GM18868 (cell line): ENCODE results near the gene SHROOM4.

ENCODE experiments used
- ATAC-seq: cut with Tn5 transposase; IDR thresholded peaks from one replicate; pipeline ENCODE4 v1.9.1; 2021; ENCODE audit warnings: mild to moderate bottlenecking, moderate library complexity; ENCODE audit not compliant: unreplicated experiment

Gene SHROOM4, protein sequence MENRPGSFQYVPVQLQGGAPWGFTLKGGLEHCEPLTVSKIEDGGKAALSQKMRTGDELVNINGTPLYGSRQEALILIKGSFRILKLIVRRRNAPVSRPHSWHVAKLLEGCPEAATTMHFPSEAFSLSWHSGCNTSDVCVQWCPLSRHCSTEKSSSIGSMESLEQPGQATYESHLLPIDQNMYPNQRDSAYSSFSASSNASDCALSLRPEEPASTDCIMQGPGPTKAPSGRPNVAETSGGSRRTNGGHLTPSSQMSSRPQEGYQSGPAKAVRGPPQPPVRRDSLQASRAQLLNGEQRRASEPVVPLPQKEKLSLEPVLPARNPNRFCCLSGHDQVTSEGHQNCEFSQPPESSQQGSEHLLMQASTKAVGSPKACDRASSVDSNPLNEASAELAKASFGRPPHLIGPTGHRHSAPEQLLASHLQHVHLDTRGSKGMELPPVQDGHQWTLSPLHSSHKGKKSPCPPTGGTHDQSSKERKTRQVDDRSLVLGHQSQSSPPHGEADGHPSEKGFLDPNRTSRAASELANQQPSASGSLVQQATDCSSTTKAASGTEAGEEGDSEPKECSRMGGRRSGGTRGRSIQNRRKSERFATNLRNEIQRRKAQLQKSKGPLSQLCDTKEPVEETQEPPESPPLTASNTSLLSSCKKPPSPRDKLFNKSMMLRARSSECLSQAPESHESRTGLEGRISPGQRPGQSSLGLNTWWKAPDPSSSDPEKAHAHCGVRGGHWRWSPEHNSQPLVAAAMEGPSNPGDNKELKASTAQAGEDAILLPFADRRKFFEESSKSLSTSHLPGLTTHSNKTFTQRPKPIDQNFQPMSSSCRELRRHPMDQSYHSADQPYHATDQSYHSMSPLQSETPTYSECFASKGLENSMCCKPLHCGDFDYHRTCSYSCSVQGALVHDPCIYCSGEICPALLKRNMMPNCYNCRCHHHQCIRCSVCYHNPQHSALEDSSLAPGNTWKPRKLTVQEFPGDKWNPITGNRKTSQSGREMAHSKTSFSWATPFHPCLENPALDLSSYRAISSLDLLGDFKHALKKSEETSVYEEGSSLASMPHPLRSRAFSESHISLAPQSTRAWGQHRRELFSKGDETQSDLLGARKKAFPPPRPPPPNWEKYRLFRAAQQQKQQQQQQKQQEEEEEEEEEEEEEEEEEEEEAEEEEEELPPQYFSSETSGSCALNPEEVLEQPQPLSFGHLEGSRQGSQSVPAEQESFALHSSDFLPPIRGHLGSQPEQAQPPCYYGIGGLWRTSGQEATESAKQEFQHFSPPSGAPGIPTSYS (N-terminal part only)

DNA sequence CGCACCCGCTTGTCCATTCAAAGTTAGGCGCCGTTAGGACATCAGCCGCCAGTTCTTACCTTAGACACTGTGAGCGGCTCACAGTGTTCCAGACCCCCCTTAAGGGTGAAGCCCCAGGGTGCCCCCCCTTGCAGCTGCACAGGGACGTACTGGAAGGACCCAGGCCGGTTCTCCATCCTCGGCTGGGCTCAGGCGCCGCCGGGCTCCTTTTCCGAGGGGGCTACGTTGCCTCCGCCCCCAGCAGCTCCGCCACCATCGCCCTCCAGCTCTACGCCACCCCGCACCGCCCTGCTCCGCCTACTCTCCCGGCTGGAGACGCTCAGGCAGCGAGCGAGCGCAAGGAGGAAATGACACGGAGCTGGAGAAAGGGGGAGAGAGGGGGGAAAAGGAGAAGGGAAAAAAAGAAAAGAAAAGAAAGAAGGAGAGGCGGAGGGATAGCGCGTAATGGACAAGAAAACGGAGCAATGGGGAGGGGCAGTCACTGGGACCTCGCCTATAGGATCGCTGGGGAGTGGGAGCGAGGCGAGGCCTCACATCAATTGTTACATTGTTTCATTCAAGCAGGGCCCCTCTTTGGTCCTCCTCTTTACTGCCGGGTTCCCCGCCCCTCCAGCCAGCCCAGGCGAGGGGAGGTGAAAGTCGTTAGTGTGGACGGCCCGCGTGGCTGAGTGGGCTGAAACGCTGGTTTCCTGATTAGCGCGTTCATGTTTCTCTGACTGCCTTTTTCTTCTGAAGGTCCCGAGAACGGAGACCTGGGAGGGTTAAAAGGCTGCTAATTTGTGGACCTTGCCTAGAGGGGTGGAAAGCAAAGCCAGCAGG, at the start of gene SHROOM4:
SHROOM4 (minus strand) TSS at position 352 of the 819 bp plus-strand sequence; CDS start at position 176, 176 bp downstream.
- no peak for ATAC-seq

DNA sequence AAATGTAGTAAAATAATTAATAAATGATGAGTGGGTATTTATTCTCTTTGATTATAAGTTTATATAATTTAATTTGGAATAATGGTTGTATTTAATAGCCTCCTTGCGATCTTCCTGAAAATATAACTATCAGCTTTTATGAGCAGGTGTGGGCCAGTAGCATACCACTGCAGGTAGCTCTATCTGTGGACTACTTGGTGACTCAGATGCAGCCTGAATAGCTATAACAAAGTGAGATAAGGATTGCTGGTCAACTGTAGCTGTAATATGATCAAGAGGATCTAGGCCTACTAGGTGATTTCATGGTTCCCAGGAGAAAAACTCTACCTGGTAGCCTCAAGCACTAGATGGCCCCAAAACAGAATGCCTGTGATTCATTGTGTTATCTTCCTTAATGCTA, 49.5 kb upstream of the SHROOM4 start:
- ATAC-seq = no peak

DNA sequence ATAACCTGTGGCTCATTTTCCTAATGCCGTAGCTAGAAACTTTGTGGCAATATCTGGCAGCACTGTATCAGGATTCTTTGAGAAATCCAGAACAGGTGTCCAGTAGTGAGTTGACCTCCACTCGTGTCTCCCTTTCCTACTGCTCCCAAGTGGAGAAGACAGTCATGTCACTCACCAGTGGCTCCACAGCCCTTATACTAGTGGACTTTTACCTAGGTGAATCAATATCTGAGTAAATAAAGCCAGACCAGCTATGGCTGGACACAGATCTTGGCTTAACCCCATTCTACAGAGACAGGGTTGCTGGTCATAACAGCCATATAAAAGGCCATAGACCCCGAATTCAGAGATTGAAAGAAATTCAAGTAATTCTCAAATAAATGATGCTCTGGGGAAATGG, 46.5 kb upstream of the SHROOM4 start:
- ATAC-seq = no peak

DNA sequence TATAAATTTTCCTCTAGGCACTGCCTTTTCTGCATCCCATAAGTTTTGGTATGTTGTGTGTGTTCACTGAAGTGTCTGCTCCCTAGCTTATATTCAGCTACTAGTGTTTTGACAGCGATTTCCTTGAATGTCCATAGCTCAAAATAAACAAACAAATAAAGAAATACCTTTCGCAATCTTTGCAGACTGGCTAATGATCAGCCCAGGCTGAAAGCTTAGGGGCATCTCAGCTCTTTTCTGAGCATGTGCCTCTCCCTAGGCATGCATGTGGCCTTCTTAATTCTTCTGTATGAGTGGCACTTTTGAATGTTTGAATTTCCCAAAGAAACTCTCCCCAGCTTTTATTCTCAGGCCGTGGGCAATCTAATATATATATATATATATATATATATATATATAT, 44.6 kb upstream of the SHROOM4 start:
- ATAC-seq = no peak

DNA sequence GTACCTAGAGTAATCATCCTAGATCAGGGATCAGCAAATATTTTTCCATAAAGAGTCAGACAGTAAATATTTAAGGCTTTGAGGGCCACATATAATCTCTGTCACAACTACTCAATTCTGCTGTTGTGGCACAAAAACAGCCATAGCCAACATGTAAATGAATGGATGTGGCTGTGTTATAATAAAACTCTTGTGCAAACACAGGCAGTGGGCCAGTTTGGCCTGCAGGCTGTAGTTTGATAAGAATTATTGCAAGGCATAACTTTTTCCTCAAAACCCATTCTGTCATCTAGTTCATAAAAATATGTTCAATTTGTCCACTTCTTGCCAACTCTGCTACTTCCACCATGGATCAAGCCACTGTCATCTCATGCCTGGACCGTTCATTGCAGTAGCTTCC, 39.4 kb upstream of the SHROOM4 start:
- no peak for ATAC-seq

DNA sequence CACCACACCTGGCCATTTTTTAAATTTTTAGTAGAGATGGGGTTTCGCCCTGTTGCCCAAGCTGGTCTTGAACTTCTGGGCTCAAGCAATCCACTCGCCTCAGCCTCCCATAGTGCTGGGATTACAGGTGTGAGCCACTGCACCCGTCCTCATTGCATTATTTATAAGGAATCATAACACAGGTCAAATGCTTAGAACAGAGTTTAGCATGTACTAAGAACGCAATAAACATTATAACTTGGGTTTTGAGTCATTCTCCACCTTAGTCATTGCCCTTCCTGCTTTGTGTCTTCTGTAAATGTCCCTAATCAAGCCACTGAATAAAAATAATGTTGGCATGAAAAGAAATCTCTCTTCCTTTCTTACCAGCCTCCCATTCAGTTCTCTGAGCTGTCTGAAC, 38.5 kb upstream of the SHROOM4 start:
- ATAC-seq = no peak

DNA sequence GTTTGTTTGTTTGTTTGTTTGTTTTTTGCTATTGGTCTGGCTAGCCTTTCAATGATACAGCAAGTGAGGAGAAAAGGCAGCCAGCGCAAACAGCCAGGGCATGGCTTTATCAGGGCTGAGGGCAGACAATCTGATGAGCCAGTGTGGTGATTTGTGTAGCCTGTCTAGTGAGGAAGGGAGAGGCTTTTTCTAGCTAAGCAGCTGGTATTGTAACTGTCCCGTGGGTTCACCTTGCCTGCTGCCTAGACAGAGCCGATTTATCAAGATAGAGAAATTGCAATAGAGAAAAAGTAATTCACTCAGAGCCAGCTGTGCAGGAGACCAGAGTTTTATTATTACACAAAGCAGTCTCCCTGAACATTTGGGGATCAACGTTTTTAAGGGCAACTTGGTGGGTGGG, 28.2 kb upstream of the SHROOM4 start:
- no peak for ATAC-seq

DNA sequence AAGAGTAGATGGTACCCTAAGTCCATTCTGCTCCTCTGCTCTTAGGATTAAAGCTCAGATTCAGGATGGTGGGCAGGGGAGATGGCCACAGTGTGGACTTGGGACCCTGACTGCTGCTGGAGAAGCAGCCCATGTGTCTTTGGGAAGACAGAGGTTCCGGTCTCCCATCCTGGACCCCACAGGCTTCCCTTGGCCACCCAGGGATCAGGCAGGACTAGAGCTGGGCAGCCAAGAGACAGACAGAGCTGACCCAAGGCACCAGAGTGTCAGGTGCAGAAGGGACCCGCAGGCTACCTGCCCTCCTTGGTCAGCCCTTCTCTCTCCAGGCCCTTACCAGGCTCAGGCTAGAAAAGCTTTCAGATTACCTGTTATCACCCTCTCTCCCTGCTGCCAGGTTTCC, 25.7 kb upstream of the SHROOM4 start:
- no peak for ATAC-seq

DNA sequence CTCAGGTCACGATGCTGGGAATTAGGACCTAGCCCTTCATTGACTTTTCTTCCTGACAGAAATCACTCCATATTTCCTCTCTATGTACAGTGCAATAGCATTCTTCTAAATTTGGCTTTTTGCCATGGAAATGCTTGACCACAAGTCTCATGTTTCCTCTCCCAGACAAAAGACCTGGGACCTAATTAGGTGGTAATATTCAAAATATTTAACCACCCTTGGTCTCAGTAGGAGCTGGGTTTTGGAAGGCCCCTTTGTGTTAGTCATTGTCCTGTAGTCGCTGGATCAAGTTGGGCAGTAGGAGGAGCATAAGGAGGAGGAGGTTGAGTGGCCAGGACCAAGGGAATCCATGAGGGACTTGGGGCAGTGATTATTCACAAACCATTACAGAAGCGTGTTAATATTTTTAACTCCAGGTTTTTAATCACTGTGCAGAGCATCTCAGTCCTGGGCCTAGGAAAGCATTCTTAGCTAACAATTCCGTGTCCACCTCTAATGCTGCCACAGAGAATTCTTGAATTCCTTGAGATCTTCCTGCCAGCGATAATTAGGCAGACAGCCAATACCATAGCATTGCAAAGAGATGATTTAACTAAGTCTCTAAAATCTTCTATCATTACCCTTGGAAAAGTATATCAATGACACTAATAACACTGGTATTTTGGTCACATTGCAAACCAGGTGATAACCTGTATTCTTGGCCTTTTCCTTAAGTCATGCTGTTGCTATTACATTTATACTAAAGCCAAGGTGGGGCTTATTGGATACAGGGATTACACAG, 25.0 kb upstream of the SHROOM4 start:
- no peak for ATAC-seq

DNA sequence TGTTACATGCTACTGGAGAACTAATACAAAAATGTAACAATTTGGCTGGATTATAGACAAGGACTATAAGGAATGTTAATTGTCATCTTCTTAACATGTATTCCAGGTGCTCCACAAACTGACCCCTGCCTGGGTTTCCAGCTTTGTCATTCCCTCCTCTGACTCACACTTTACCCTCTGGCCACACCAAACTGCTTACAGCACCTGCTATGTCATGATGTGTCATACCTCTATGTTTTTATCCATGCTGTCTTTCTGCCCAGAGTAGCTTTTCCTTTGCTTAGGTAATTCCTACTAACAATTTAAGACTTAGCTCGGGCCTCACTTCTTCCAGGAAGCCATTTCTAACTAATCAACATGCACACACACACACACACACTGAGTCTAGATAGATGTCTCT, 14.0 kb upstream of the SHROOM4 start:
- ATAC-seq = no peak

DNA sequence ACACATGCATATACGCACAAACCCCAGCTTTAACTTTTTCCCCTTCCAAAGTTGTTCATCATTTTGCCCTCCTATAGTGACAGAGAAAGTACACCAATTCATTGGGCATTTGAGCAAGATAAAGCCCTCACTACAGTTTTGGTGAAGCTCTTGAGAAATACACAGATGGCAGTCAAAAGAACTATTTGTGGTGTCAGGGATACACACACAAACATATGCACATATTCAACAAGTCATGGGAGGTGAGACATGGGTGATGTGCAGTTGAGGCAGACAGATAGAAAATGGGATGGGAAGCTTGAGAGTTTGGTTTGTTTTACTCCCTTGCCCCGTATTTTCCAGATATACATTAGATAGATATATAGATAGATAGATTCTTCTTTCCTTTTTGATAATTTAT, 11.8 kb upstream of the SHROOM4 start:
- ATAC-seq = no peak

DNA sequence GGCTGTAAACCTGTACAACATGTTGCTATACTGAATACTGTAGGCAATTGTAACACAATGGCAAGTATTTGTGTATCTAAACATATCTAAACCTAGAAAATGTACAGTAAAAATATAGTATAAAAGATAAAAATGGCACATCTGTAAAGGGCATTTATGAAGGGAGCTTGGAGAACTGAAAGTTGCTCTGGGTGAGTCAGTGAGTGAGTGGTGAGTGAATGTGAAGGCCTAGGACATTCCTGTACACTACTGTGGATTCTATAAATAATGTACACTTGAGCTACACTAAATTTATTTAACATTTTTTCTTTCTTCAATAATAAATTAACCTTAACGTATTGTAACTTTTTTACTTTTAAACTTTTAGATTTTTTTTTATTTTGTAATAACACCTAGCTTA, 5.0 kb upstream of the SHROOM4 start:
- no peak for ATAC-seq

DNA sequence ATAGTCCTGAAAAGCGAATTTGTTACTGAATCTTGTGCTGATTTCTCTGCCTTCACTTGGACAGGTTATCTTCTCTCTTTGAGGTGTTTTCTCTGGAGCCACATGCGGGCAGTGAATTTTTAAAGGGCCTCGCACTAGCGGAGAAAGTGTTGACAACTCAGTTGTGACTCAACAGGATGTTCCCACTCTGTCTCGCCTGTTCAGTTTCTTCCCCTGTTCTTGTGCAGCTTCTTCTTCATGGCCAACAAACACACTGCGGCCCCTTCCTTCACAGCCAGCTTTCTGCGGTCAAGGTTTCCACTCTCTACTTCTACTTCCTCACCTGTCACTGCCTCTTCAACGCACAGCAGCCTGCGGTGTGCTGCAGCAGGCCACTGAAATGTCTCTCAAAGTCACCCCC, 1.1 kb upstream of the SHROOM4 start:
- no peak for ATAC-seq

DNA sequence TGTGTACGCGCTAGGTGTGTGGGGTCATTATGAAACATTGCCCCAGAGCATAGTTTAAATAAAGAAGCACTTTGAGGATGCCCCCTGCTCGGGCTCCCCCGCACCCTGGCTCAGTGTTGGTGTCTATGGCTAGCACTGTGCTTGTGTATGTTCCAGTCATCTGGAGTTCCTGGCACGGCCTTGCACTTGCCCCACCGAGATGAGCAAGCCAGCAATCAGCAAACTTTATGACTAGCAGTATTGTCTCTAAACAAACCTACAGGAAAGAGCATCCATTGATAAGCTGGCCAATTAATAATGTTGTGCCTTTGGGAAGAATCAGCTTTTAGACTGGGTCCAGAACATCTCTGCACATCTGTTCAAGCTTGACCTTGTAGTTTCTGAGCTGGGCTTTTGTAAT, 707 bp upstream of the SHROOM4 start:
- no peak for ATAC-seq

DNA sequence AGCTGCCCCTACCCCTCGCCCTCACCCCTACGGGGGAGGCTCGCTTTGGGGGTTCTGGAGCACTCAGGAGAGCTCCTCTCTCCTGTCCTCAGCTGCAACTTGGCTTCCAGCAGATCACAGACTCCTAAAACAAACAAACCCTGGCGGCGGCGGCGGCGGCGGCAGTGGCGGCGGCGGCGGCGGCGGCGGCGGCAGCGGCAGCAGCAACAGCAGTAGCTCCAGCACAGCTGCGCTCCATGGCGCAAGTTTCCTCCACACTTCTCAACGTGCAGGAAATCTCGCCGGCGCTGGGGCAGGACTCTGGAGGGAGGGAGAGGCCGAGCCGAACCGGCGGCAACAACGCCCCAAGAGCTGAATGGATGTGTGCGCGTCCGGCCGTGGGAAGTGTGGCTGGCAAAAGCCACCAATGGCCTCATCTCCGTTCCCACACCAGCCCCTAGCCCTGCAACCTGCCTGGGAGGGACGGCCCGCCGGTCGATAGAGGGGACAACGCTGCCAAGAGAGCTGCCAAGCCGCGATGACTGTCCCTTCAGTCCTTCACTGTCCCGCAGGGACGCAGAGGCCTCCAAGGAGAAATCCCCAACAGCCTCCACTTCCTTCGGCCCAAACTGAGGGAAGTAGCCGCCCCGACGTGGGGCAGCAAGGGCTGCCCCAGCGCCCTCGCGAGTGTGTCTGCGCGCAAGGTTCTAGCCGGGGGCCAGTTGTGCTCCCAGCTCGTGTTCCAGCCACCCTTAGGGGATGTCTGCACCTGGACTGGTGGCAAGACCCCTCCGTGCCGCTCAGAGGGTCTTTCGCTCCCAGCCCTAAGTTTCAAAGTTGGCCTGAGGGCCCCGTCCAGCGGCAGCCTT, 775 bp downstream of the SHROOM4 start:
- ATAC-seq = no peak

DNA sequence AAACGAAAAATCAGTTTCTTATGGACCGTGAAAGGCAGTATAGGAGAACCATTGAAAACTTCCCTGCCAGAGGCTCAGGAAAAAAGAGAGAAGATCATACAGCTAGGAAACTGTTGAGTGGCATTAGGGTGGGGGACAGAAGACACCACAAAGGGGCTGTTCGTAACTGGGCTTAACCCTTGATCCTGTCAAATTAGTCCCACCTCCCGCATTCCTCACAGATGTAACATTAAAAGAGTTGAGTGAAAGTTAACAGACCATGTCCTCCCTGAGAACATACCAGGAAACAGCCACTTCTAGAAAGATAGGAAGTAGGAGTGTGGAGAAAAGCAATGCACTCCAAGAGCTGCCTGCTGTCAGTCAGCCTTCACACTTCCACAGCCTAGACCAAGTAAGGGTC, 8.7 kb downstream of the SHROOM4 start:
- no peak for ATAC-seq

DNA sequence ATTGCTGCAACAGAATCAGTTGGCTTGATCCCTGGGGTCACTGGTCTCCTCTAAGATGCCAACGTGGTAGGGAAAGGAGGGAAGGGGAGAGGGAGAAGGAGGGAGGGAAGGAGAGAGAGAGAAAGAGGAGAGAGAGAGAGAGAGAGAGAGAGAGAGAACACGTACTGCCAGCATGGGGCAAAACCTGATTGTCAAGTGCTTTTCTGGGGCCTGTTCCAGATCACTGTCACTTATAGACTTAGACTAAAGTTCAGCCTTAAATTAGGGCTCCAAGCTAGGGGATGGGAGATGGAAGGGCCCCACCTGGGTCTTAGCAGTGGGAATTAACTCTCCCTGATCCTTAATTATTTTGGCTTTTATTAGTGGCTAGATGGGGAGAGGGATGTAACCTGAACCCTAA, 12.9 kb downstream of the SHROOM4 start:
- no peak for ATAC-seq

DNA sequence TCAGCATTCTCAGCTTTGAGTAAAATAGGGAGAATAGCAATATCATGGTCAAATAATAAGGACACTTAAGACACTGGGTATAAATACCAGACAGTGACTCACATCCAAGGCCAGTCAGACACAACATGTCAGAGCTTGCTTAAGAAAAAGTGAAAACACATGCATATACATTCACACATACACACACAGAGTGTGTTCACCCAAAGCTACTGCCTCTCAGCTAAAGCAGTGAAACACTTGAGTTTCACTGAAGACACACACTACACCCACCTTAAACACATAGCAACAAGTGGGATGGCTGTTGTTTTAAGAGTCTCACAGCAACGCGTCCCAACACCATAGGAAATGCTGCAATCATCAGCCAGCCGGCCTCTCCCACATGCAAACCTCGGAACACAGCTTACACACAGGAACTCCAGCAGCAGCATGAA, 14.4 kb downstream of the SHROOM4 start:
- ATAC-seq = no peak

DNA sequence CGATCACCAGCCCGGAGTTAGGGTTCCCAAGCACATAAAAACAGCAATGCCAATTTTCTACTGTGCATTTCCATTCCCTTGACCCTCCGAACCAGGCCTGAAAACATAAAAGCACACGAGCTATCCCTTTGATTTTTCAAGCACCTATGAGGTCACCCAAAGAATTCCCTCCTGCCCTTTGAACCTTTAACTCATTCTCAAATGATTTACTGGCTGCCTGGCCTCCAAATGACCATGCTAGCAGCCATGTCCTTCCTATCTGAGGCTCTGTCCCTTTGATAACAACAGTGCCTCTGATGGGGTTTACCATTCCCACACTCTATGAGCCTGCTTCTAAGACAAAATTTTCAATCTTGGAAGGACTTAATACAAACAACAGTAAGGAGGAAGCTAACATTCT, 15.2 kb downstream of the SHROOM4 start:
- ATAC-seq = no peak
